ENCODE data around the gene EBF4. TPM values are rescaled to one million over a fixed set of nuclear protein-coding genes. Genes with fewer than 3 reads are reported as not detected.

The EBF4 gene
- total and polyA plus RNA-seq, 2 experiments from 2014 or later, result 18.8 to 24.2 TPM

GRCh38 chr20:2729251-2729713 is 36.7 kb downstream of the EBF4 start:
- Histone ChIP-seq H3K36me3 (no peaks in the 10 kb centered on the region), H3K27ac (no peak overlapping the region), H3K27me3 (peaks cover 14% of the 10 kb centered on the region), H3K4me3 (no peak overlapping the region), H3K9me3 (ENCODE audit: low read depth) (no peaks in the 10 kb centered on the region), H3K4me1 (ENCODE audit: low read depth) (no peaks in the 10 kb centered on the region)
- no peak for TF ChIP-seq CTCF (IDR thresholded peaks at IDR 0.05; ENCODE audit: low read depth, low read length)
- DNase-seq (ENCODE audit: low read depth in 1 of 2, low spot score in 1 of 2), result peak; percentile 20 to 82

- no peak overlapping the region for H3K4me3 ChIP-seq
- H3K27ac ChIP-seq, result no peak overlapping the region
- peaks cover 14% of the 10 kb centered on the region for H3K27me3 ChIP-seq
- no peaks in the 10 kb centered on the region for H3K9me3 ChIP-seq (ENCODE audit: low read depth)
- no peaks in the 10 kb centered on the region for H3K4me1 ChIP-seq (ENCODE audit: low read depth)
- TF ChIP-seq CTCF (IDR thresholded peaks at IDR 0.05; ENCODE audit: low read depth, low read length), result no peak
- peak in 1 of 2 donors; percentile 53 for DNase-seq (ENCODE audit: low read depth in 1 of 2, low spot score in 1 of 2)
- H3K36me3 ChIP-seq, result no peaks in the 10 kb centered on the region
These were observed 37.2 kb downstream of the EBF4 start for GRCh38 chr20:2729791-2730190.

- H3K4me1 ChIP-seq (ENCODE audit: low read depth), result no peaks in the 10 kb centered on the region
- H3K36me3 ChIP-seq, result no peaks in the 10 kb centered on the region
- no peak for TF ChIP-seq CTCF (IDR thresholded peaks at IDR 0.05; ENCODE audit: low read depth, low read length)
- no peaks in the 10 kb centered on the region for H3K27me3 ChIP-seq
- H3K27ac ChIP-seq, result no peak overlapping the region
- DNase-seq (ENCODE audit: low read depth in 1 of 2, low spot score in 1 of 2), result no peak
- H3K4me3 ChIP-seq, result no peak overlapping the region
- no peaks in the 10 kb centered on the region for H3K9me3 ChIP-seq (ENCODE audit: low read depth)
These were observed 42.3 kb downstream of the EBF4 start for GRCh38 chr20:2734899-2735298.

GRCh38 chr20:2736441-2736840 is 43.9 kb downstream of the EBF4 start:
- Histone ChIP-seq H3K4me3 (no peak overlapping the region), H3K27ac (no peak overlapping the region), H3K4me1 (ENCODE audit: low read depth) (no peaks in the 10 kb centered on the region), H3K36me3 (no peaks in the 10 kb centered on the region), H3K27me3 (peaks cover 3% of the 10 kb centered on the region), H3K9me3 (ENCODE audit: low read depth) (no peaks in the 10 kb centered on the region)
- TF ChIP-seq CTCF (IDR thresholded peaks at IDR 0.05; ENCODE audit: low read depth, low read length), result no peak
- no peak for DNase-seq (ENCODE audit: low read depth in 1 of 2, low spot score in 1 of 2)

- no peaks in the 10 kb centered on the region for H3K4me1 ChIP-seq (ENCODE audit: low read depth)
- no peak for TF ChIP-seq CTCF (IDR thresholded peaks at IDR 0.05; ENCODE audit: low read depth, low read length)
- H3K36me3 ChIP-seq, result no peaks in the 10 kb centered on the region
- H3K27me3 ChIP-seq, result peaks cover 22% of the 10 kb centered on the region
- no peak overlapping the region for H3K4me3 ChIP-seq
- no peak overlapping the region for H3K27ac ChIP-seq
- no peaks in the 10 kb centered on the region for H3K9me3 ChIP-seq (ENCODE audit: low read depth)
- DNase-seq (ENCODE audit: low read depth in 1 of 2, low spot score in 1 of 2), result no peak
These were observed 45.9 kb downstream of the EBF4 start for GRCh38 chr20:2738331-2739041.
